ENCODE results near the gene TINCR.
"Not testable (repeated sequence)": the region's sequence is repeated elsewhere in the genome, so short reads cannot be mapped to it uniquely, and the experiment has no call there.

The TINCR gene

DNA sequence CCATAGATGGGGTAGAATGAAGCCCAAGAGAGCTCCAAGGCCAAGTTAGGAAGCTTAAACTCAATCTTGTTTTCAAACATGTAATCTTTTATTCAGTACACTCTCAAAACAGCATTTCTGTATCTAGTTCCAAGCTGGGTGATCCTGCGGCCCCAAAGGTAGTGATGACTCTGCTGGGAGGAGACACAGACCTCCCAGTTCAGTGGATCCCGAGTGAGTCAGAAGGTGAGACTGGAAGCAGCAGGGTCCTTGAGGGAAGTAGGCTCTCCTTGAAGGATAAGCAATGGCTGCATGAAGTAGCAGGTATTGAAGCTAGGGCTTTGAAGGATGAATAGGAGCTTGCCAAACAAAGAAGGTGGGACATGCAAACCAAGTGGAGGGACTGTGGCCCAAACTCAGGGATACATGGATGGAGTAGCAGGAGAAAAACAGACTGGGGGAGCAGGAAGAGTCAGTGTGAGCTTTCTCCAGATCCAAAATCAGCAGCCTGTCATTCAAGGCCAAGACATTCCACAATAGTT, 9.6 kb downstream of the TINCR start:
- no peak for DNase-seq

DNA sequence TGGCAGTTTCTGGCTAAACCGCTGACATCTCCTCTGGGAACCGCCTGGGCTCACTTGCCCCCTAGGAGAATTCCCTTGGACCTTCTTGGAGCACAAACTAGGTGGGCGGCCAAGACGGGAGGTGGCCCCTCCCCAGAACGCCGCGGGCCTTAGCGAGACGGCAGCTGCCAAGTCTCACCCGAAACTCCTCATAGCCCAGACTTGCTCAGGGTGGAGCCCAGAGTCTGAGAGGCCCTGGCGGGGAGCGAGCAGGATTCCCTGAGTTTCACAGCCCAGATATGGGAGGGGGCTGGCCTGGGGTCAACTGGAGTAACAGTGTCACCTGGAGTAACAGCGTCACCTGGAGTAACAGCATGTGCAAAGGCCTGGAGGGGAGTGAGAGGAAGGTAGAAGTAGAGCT, 10.1 kb downstream of the TINCR start:
- DNase-seq, result no peak

DNA sequence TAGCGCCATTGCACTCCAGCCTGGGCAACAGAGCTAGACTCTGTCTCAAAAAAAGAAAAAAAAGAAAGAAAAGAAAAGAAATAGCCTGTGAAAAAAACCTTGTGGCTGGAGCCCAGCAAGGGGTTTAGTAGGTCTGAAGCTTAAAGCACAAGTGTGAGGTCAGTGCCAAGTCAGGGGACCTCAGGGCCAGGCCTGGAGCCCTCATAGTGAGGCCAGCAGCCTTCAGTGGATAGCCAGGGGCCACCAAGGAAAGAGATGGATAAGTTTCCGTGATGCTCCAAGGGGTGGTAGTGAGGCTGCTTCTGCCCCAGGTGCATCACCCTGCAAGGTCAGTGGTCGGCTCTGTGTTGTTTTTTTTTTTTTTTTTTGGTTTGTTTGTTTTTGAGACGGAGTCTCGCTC, 12.9 kb downstream of the TINCR start:
- no peak for DNase-seq

DNA sequence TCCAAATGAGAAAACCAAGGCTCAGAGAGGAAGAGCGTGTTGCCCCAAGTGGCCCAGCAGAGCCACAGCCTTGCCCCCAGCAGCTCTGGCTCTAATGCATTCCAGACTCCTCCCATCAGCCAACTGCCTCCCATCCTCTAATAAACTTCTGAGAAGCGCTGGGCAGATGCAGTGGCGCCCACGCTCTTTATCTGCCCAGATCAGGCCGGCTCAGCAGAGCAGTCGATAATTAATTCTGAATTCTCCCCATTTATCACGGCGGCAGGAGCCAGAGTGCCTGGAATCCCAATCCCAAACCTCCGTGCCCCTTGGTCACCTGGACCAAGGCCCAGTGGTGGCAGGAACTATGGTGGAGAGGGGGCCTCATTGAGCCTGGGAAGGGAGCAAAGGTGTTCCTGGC, 13.9 kb downstream of the TINCR start:
- DNase-seq, result no peak

DNA sequence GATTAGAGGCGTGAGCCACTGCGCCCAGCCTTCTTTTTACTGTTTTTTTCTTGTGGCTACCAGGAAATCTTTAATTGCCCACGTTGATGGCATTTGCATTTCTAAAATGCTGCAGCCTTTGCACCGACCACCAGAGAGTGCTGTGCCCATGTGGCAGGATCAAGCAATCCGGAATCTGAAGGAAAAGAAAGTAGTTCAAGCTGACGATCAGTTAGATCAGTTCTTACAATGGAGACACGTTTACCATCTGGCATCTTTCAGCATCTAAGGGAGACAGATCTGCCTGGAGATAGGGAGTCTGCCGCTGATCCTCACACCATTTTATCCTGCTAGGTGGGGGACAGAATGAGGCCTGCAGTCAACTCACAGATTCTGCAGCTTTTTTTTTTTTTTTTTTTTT, 19.9 kb downstream of the TINCR start:
- DNase-seq, result no peak

DNA sequence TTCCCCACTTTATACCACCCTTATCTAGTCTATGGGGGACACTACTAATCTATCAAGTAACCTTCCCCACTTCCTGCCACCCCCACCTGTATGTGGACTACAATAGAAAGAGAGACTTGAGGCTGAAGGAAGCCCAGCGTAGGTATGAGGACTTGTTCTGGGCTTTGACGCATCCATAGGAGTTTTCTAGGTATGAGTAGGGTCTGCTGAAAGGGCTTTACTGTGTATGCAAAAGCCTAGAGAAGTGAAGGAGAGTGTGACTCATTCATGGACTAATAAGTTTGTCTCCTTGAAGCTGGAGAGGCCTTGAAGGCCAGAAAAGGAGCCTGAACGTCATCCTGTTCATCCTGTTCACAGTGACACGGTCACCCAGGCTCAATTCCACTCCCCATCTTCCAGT, 21.8 kb downstream of the TINCR start:
- DNase-seq, result no peak

DNA sequence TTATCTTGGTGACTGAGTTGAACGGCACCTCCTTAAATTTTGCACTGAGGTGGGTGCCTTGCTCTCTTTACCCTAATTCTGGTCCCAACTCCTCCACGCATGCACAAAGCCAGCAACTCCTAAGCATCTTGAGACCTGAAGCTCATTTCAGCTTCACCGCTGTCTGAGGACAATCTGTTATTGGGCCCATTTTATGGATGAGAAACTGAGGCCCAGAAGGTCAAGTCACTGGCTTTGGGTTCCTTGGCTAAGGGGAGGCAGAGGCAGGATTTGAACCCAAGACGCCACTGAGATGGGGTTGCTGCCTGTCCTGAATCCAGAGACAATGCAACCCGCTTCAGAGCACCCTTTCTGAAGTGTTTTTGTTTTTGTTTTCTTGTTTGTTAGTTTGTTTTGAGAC, 22.7 kb downstream of the TINCR start:
- DNase-seq, result no peak

DNA sequence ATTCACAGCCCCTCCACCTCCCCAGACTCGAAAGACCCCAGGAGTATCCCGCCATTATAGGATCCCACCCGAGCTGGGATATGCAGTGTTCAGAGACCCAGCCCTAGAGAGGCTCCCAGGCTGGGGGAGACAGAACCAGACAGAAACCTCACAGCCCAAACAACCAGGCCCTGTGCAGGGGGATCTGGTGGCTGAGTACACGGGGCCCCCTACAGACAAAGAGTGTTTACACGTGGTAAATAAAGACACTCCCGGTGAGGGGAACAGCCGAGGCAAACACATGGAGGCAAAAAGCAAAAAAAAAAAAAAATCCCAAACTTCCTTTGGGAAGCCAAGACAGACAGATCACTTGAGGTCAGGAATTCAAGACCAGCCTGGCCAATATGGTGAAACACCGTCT, 25.1 kb downstream of the TINCR start:
- no peak for DNase-seq

DNA sequence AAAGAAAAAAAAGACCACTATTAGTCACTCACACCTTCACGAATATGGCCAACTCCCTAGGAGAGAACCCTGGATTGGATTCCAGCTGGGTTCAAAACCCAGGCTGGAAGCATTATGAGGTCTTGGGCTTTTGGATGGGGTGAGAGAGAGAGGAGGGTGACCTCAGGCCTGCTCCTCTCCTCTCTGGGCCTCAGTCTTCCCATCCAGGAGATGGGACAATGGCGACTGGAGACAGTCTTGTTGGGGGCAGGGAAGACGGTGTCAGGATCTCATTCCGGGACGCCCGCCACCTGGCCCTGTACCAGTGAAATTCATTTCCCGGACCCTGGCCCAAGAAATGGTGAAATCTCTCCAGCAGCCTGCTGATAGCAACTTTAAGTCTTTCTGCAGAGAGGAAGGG, 26.3 kb downstream of the TINCR start:
- DNase-seq, result no peak

DNA sequence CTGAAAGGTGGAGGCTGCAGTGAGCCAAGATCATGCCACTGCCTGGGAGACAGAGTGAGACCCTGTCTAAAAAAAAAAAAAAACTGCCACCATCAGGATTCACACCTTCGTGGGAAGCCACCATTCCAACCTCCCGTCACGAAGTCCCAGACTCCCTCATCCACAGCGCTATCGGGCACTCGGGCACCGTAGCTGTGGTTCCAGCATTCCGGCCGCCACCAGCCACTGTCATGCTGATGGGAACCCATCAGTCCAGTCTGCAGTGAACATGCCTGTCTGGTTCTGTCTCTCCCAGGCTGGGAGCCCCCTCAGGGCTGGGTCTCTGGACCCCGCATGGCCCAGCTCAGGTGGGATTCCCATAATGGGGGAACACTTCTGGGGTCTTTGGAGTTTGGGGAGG, 27.5 kb downstream of the TINCR start:
- no peak for DNase-seq

DNA sequence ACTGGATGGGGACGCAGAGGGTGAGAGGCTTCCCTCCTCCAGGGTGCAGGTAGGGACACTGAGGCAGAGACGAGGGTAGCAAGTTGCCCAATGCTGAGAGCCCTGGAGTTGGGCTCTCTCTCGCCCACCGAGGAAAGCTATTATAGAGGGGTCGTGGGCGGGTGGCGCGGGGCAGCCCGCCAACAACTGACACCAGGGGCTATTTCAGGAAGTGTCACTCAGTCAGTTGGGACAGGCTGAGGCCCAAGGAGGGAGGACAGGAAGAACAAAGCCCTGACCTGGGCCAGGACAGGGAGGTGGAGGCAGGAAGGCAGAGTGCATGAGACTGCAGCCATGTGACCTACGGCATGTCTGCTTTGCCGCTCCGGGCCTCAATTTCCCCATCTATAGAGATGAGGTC, 29.9 kb downstream of the TINCR start:
- no peak for DNase-seq

DNA sequence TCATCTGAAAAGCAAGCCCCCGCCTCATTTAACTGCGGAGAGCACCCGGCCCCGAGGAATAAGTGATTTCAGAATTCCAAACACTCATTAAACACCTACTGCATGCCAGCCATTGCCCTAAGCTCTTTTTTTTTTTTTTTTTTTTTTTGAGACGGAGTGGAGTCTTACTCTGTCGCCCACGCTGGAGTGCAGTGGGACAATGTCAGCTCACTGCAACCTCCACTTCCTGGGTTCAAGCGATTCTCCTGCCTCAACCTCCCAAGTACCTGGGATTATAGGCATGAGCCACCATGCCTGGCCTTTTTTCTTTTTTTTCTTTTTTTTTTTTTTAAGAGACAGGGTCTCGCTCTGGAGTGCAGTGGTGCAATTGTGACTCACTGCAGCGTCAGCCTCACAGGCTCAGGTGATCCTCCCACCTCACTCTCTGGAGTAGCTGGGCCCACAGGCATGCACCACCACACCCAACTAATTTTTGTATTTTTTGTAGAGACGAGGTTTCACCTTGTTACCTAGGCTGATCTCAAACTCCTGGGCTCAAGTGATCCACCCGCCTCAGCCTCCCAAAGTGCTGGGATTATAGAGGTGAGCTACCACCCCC, 30.7 kb downstream of the TINCR start:
- not testable (repeated sequence) for DNase-seq

DNA sequence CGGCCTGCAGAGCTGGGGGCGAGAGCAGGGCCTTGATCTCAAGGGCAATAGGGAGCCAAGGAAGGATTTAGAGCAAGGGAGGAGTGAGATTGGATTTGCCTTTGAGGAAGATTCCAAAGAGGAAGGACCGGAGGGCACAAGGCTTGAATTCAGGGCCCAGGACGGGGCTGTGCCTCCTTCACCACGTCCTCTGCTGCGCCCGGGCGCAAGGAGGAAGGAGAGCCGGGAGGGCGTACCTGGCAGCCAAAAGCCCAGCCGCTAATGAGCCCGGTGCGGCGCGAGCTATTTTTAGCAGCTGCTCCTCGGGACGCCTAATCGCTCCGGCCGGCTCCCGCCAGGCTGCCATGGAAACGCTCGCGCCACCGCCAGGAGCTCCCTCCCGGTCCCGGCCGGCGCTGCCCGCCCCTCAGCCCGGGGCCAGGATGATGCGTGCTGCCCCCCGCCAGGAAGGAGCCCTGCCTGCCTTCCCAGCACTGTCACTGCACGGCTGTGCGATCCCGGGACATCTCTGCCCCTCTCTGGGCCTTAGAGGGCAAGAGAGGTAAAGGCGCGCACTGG, 31.3 kb downstream of the TINCR start:
- DNase-seq, result no peak

DNA sequence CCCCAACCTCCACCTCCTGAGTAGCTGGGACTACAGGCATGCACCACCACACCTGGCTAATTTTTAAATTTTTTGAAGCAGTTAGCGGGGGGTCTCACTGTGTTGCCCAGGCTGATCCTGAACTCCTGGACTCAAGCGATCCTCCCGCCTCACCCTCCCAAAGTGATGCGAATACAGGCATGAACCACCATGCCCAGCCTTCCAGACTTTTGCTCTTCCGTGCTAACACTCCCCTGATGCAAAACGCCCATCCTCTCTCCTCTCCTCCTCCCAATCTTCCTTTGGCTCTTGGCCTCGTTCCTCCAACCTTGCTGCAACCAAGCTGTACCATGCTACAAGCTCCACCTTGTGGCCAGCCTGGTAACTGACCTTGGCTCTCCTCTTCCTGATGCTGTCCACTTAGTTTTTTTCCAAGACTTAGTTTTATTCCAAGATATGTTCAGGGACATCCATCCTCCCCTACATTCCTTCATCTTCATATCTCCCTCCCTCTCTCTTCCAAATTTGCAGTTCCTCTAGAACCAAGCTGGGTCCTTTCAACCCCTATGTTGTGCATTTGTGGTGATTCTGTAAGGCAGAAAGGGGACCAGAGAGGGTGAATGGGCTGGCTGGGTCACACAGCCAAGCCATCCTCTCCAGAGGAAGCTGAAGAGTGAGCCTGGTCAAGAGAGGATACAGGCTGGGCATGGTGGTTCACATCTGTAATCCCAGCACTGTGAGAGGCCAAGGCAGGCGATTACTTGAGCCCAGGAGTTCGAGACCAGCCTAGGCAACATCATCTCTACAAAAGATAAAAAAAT, 32.8 kb downstream of the TINCR start:
- DNase-seq, result no peak

DNA sequence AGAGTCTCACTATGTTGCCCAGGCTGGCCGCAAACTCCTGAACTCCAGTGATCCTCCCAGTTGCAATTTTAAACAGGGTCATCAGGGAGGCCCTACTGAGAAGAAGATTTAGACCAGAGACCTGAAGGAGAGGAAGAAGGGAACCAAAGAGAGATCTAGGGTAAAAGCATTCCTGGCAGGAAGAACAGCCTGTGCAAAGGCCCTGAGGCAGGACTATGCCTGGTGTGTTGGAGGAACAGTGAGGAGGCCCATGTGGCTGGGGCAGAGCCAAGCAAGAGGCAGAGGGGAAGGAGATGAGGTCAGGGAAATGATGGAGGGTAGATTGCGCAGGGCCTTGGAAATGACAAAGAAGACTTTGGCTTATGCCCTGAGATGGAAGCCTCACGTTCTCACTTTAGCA, 34.5 kb downstream of the TINCR start:
- no peak for DNase-seq

DNA sequence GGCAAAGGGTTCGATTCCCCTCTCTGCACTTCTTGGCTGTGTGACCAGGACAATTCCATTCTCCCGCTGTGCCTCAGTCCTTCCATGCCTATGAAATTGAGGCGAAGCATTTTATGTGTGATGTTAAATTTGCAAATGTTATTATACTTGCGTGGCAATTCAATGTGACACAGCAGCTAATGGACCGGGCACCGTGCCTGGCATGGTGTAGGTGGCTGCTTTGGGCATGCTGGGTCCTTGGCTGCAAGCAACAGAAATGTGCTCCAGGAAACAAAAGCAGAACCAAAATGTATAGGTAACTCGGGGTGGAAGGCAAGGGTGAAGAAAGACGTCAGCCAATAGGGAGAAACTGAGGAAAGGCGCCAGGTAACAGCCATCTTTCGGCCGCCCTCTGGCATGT, 37.1 kb downstream of the TINCR start:
- no peak for DNase-seq

DNA sequence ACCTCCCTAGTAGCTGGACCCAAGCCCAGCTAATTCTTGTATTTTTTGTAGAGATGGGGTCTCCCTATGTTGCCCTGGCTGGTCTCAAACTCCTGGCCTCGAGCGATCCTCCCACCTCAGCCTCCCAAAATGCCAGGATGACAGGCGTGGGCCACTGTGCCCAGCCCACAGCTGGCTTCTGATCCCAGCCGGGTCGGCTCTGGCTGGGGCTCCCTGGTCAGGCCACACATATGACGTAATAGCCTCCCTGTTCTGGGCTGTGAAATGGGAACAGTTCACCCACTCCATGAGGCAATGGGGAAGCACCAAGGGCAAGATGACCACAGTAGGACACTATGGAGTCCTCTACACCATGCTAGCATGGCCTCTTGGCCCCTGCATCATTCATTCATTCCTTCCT, 41.1 kb downstream of the TINCR start:
- no peak for DNase-seq

DNA sequence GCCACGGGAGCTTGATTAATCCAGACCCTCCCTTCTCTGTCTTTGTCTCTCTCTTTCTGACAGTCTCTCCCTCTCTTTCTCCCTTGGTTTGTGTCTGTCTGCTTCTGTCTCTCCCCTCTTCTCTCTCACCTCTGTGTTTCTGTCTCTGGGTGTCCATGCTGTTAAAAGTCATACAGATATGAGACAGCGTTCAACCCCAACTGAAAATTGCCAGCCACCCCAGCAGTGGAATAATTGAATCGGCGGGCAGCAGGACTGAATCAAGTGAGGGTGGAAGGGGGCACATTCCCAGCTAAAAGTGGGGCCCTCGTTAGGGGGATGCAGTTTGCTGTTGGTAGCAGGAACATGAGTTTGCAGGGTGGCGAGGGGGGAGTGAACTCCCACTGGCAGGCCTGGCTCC, 43.7 kb downstream of the TINCR start:
- DNase-seq, result no peak

DNA sequence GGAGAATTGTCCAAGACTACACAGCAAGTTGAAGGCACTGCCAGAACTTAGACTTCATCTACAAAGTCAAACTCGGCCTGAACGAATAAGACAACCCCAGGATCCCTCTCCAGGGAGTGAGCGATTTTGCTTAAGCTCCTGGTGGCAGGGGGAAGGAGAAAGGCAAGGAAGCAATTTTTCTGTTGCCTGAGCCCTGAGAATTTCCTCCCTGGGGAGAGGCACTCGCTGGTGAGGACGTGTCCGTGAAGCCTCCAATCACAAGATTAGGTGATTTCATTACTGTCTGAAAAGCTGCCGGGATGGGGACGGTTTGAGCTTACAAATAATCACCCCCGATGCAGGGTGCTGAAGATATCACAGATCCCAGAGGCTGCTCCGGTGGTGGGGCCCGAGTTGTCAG, 45.6 kb downstream of the TINCR start:
- DNase-seq, result no peak

DNA sequence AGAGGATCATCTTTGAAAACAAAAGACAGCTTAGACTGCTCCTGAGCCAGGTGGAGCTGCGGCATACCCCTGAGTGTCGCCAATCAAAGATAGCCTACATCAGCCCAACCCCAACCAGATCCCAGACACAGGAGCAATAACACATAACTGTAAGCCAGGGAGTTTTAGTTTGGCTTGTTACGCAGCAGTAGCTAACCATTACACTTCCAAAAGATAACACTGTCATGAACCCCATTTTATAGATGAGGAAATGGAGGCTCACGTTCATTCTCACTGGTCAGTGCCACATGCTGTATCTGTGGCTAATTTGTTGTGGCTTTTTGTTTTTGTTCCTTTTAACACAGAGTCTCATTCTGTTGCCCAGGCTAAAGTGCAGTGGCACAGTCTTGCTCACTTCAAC, 47.3 kb downstream of the TINCR start:
- DNase-seq, result no peak

DNA sequence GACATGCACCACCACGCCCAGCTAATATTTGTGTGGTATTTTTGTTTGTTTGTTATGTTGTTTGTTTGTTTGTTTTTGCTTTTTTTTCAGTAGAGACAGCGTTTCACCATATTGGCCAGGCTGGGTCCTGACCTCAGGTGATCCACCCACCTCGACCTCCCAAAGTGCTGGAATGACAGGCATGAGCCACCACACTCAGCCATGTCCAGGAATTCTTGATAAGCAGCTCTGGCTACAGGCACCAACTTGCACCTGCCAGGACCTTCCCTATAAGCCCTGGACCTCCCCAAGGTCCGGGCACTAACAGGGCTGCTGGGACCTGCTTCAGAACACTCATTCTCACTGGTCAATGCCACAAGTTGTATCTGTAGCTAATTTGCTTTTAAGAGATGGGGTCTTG, 48.7 kb downstream of the TINCR start:
- no peak for DNase-seq

DNA sequence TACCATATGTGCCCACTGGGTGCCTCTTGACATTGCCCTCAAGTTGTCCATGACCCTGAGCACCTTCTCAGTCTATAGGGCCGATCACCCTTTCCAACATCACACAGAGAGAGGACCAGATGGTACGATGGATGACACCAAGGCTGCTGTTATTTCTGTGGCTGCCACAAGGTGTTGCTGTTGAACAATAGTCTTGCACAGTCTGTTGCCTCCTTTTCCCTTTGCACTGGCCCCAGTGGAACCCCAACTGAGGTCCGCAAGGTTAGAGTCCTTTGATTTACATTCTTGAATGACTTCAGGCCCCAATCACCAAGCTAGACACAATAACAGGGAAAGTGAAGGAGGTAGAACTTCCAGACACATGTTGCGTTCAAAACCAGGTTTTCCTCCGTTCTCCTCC, 52.0 kb downstream of the TINCR start:
- DNase-seq, result no peak

DNA sequence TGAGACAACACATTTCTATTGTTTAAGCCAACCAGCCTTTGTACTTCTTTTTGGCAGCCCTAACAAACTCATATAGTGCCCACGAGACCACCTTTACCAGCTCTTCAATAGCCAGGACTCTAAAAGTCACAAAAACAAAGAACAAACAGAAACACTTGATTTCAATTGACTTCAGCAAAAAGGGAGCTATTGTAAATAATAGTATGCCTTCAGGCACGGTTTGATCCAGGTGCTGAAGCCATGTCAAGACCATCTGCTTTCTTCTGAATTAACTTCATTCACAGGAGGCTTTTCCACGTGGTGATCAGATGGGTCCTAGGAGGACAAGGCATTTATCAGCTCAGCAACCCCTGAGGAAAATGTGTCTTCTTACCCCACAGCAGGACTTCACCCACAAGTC, 53.8 kb downstream of the TINCR start:
- DNase-seq, result no peak

DNA sequence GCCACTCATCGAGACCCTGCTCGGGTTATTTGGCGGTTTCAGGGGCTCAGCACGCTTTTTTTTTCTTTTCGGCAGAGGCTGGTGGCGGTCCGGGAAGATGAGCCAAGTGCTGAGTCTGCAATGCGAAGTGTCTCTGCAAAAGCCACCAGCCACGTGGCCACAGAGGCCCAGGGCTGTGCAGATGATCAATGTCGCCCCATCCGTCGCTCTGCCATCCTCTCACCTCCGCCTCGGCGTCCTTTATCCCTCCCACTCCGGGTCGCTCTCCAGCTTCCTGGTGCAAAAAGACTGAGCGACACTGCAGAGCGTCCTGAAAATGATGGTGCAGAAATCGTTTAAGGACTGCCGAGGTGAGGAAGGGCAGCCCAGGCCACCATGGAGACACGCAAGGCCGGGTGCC, 55.0 kb downstream of the TINCR start:
- no peak for DNase-seq
